Keratinocyte (primary cell): ENCODE results near the gene SHQ1. TPM values are rescaled to one million over a fixed set of nuclear protein-coding genes. Genes with fewer than 3 reads are reported as not detected.
"Not testable (repeated sequence)": the region's sequence is repeated elsewhere in the genome, so short reads cannot be mapped to it uniquely, and the experiment has no call there.

ENCODE experiments used
- DNase-seq: peaks from one replicate; pipeline ENCODE4 v3.0.0-alpha.2; 2011; ENCODE audit warnings: low read depth, missing footprints, low spot score
- FAIRE-seq: peaks from 2 replicates; lab custom pipeline; 2011; peaks lifted over from hg19 to GRCh38; lab: Jason Lieb, UNC
- H2AFZ ChIP-seq: 2 replicates; pipeline ENCODE4 v1.6.0; 2012; ENCODE audit warnings: low read length, control low read depth, inconsistent platforms; ENCODE audit not compliant: control insufficient read depth
- H3K27ac ChIP-seq: 2 replicates; pipeline ENCODE4 v1.5.1; 2011; ENCODE audit warnings: low read length; ENCODE audit not compliant: control insufficient read depth, insufficient read depth
- H3K27me3 ChIP-seq: 3 replicates; pipeline ENCODE4 v1.6.0; 2011; ENCODE audit warnings: low read length; ENCODE audit not compliant: control insufficient read depth, insufficient read depth; ENCODE audit errors: extremely low read depth
- H3K36me3 ChIP-seq, 2 experiments: 2 replicates in 1 of 2; 3 replicates in 1 of 2; pipeline ENCODE4 v1.5.1; 2011; ENCODE audit warnings: low read length in 2 of 2, mild to moderate bottlenecking in 1 of 2; ENCODE audit not compliant: control insufficient read depth in 2 of 2, insufficient read depth in 2 of 2; ENCODE audit errors: extremely low read depth in 1 of 2
- H3K4me1 ChIP-seq: 3 replicates; pipeline ENCODE4 v1.5.1; 2011; ENCODE audit warnings: low read length; ENCODE audit not compliant: control insufficient read depth, insufficient read depth; ENCODE audit errors: extremely low read depth
- H3K4me2 ChIP-seq: 3 replicates; pipeline ENCODE4 v1.6.0; 2011; ENCODE audit warnings: low read depth, low read length; ENCODE audit not compliant: control insufficient read depth, insufficient read depth; ENCODE audit errors: extremely low read depth
- H3K4me3 ChIP-seq, 3 experiments: fragments of 200-600 bp in 1 of 3; sonication (generic) in 1 of 3; 2 replicates in 2 of 3; 3 replicates in 1 of 3; pipeline ENCODE4 v1.5.1; 2011 to 2016; ENCODE audit warnings: low read length in 3 of 3, mild to moderate bottlenecking in 3 of 3, control low read depth in 2 of 3, inconsistent platforms in 1 of 3, low read depth in 1 of 3, mixed read lengths in 1 of 3, mixed run types in 1 of 3, moderate library complexity in 1 of 3; ENCODE audit not compliant: control insufficient read depth in 2 of 3, insufficient read depth in 2 of 3; ENCODE audit errors: extremely low read depth in 1 of 3
- H3K79me2 ChIP-seq: 2 replicates; pipeline ENCODE4 v1.6.0; 2012; ENCODE audit warnings: low read length; ENCODE audit not compliant: control insufficient read depth, insufficient read depth
- H3K9ac ChIP-seq: 3 replicates; pipeline ENCODE4 v1.6.0; 2011; ENCODE audit warnings: low read length; ENCODE audit not compliant: control insufficient read depth, insufficient read depth; ENCODE audit errors: extremely low read depth
- H3K9me1 ChIP-seq: 3 replicates; pipeline ENCODE4 v1.6.0; 2011; ENCODE audit warnings: low read length; ENCODE audit not compliant: control insufficient read depth, insufficient read depth; ENCODE audit errors: extremely low read depth
- H3K9me3 ChIP-seq: 2 replicates; pipeline ENCODE4 v1.5.1; 2012; ENCODE audit warnings: low read depth, low read length; ENCODE audit not compliant: control insufficient read depth
- H4K20me1 ChIP-seq: 3 replicates; pipeline ENCODE4 v1.6.0; 2011; ENCODE audit warnings: low read length; ENCODE audit not compliant: control insufficient read depth, insufficient read depth; ENCODE audit errors: extremely low read depth
- CTCF ChIP-seq, 3 experiments: IDR thresholded peaks in 1 of 3; conservative IDR thresholded peaks in 1 of 3; optimal IDR thresholded peaks in 1 of 3; 2 replicates in 2 of 3; 3 replicates in 1 of 3; pipeline versions ENCODE3 to v1.5.1; 2011; ENCODE audit warnings: low read length in 3 of 3, mild to moderate bottlenecking in 3 of 3, moderate library complexity in 2 of 3, control low read depth in 1 of 3, inconsistent platforms in 1 of 3; ENCODE audit not compliant: insufficient read depth in 2 of 3; ENCODE audit errors: extremely low read depth in 1 of 3
- EZH2 ChIP-seq: IDR thresholded peaks from one replicate; pipeline ENCODE4 v1.6.1; 2012; ENCODE audit warnings: inconsistent platforms, mild to moderate bottlenecking, low read length, moderate library complexity
- dilution Hi-C: fragments of 300-500 bp; cut with MboI; formaldehyde crosslinking; loops from one replicate; pipeline ENCODE4 v1.7.0; 2020; ENCODE audit warnings: low sequenced_read_pairs; ENCODE audit not compliant: extremely low pct_ligation_motif_present
- polyA plus RNA-seq, 5 experiments: library from polyadenylated mRNA; depleted of rRNA in 3 of 5; stranded (reverse) in 3 of 5; stranded (forward) in 1 of 5; unstranded in 1 of 5; fragments of >200 nt; gene quantifications; 1 replicate in 1 of 5; 2 replicates in 3 of 5; 3 replicates in 1 of 5; pipeline versions ENCODE4 v1.2.1 to v1.2.3, GENCODE V29; 2011 to 2012; ENCODE audit warnings: missing spikeins in 2 of 5, low read depth in 1 of 5, low replicate concordance in 1 of 5

The SHQ1 gene
- polyA plus RNA-seq, 1 donor (not counting 4 experiments of a cell fraction or from before 2014, with no cell fraction given) = 17.7 TPM

- no peak overlapping the region for H3K27ac ChIP-seq
- H3K9ac ChIP-seq = no peak overlapping the region
- dilution Hi-C loops = no loop called here
- no peak overlapping the region for H2AFZ ChIP-seq
- no peak overlapping the region for H3K4me3 ChIP-seq
- peaks cover 12% of the 10 kb centered on the region for H3K4me1 ChIP-seq
- no peak overlapping the region for H3K4me2 ChIP-seq
- no peak for FAIRE-seq
- no peaks in the 10 kb centered on the region for H3K36me3 ChIP-seq
- TF ChIP-seq CTCF (optimal IDR thresholded peaks at IDR 0.05 in 1 of 3, IDR thresholded peaks at IDR 0.05 in 1 of 3, conservative IDR thresholded peaks at IDR 0.05 in 1 of 3; ENCODE audit: extremely low read depth in 1 of 3, insufficient read depth in 2 of 3, low read length in 3 of 3) (no peak), EZH2 (no peak)
- no peaks in the 10 kb centered on the region for H3K9me3 ChIP-seq
- no peaks in the 10 kb centered on the region for H3K9me1 ChIP-seq
- no peaks in the 10 kb centered on the region for H3K79me2 ChIP-seq
- no peak for DNase-seq
- H4K20me1 ChIP-seq = no peaks in the 10 kb centered on the region
- no peaks in the 10 kb centered on the region for H3K27me3 ChIP-seq
Observed at GRCh38 chr3:72719137-72719536, 129.1 kb downstream of the SHQ1 start.

GRCh38 chr3:72714135-72714534 lies 134.1 kb downstream of the SHQ1 start:
- H3K27ac ChIP-seq, H3K9me3 ChIP-seq, H3K9me1 ChIP-seq, H3K36me3 ChIP-seq, H3K9ac ChIP-seq, H3K27me3 ChIP-seq, H4K20me1 ChIP-seq, H3K4me3 ChIP-seq, H3K4me1 ChIP-seq, dilution Hi-C loops, H3K79me2 ChIP-seq, DNase-seq, FAIRE-seq, H3K4me2 ChIP-seq, H2AFZ ChIP-seq: not testable (repeated sequence)

- H4K20me1 ChIP-seq, H3K9me1 ChIP-seq, H3K4me2 ChIP-seq, H3K4me3 ChIP-seq, dilution Hi-C loops, H3K36me3 ChIP-seq, H3K9ac ChIP-seq, H2AFZ ChIP-seq, H3K4me1 ChIP-seq, H3K79me2 ChIP-seq, H3K27ac ChIP-seq, H3K9me3 ChIP-seq, H3K27me3 ChIP-seq, DNase-seq, FAIRE-seq: not testable (repeated sequence)
Observed at GRCh38 chr3:72710471-72710870, 137.8 kb downstream of the SHQ1 start.
